ENCODE data around the gene CNR2.

Gene CNR2

GRCh38 chr1:23910553-23911246 lies 2.5 kb downstream of the CNR2 start:
- TF ChIP-seq, protein P1, sequence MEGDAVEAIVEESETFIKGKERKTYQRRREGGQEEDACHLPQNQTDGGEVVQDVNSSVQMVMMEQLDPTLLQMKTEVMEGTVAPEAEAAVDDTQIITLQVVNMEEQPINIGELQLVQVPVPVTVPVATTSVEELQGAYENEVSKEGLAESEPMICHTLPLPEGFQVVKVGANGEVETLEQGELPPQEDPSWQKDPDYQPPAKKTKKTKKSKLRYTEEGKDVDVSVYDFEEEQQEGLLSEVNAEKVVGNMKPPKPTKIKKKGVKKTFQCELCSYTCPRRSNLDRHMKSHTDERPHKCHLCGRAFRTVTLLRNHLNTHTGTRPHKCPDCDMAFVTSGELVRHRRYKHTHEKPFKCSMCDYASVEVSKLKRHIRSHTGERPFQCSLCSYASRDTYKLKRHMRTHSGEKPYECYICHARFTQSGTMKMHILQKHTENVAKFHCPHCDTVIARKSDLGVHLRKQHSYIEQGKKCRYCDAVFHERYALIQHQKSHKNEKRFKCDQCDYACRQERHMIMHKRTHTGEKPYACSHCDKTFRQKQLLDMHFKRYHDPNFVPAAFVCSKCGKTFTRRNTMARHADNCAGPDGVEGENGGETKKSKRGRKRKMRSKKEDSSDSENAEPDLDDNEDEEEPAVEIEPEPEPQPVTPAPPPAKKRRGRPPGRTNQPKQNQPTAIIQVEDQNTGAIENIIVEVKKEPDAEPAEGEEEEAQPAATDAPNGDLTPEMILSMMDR (IDR thresholded peaks at IDR 0.05), result no peak

GRCh38 chr1:23910144-23910543 lies 3.0 kb downstream of the CNR2 start:
- TF ChIP-seq, protein P1 (IDR thresholded peaks at IDR 0.05), result no peak

DNA sequence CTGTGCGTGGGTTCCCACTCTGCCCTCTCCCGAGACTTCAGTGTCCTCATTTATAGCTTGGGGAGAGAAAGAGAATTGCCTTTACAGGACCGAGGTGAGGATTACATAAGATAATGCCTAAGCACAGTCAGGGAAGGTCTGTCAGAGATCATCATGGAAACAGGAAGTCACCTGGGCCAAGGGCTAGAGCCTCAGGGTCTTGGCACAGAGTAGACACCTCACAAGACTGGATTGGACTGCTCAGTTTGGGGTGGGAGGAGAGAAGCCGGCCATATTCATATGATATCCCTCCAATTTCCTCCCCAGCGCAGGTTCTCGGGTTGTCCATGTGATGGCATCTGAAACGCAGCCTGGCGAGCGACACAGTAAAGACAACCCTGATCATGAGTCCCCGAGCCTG lies 3.8 kb downstream of the CNR2 start:
- TF ChIP-seq, protein P1 (IDR thresholded peaks at IDR 0.05), result no peak

DNA sequence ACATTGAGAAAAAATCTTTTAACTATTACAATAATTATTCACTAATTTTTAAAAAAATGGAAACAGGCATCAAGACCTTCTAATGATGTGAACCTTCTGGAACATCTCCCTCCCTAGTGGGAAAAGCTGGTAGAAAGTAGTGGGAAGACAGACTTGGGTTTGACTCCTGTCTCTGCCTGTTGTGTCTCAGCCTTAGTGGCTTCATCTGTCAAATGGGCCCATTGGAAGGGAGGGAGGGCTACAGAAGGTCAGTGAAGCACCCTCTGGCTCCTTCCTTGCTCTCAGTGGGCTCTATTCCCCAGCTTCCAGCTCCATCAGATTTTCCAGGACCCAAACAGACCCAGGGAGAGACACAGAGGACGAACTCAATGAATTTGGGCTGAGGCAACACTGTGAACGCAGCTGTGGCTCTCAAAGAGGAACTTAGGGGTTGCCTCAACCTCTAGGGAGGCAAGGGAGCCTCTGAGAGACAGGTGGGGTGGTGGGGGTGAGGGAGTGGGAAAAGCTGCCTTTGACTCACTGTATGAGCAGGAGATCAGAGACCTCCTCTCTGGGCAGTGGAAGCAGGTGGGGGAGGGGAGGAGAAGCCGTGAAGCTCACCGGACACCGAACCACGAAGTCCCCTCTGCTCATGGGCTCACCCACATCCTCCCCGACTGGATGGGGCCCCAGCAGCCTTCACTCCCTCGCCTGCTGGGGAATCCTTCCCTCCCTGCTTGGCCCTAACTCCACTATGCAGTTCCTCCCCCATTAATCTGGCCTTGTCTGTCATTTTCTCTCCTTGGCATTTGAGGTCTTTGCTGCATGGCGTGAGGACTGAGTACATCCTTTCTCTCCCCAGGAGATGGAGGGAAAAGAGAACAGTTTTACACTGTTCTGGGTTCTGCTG lies 4.5 kb downstream of the CNR2 start:
- TF ChIP-seq, protein P1 (IDR thresholded peaks at IDR 0.05), result no peak

DNA sequence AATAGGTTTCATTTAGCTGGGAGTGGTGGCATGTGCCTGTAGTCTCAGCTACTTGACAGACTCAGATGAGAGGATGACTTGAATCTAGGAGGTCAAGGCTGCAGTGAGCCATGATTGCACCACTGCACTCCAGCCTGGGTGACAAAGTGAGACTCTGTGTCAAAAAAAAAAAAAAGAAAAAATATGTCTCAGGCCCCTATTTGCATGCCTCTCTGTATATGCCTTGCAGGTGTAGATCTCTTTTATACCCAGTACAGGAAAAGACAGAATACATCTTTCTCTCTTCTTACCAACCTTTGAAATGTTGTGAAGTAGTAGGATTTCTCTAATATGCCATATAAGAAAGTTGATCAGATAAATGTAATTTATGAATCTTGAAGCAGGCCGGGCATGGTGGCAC lies 6.4 kb downstream of the CNR2 start:
- TF ChIP-seq, protein P1 (IDR thresholded peaks at IDR 0.05), result no peak

DNA sequence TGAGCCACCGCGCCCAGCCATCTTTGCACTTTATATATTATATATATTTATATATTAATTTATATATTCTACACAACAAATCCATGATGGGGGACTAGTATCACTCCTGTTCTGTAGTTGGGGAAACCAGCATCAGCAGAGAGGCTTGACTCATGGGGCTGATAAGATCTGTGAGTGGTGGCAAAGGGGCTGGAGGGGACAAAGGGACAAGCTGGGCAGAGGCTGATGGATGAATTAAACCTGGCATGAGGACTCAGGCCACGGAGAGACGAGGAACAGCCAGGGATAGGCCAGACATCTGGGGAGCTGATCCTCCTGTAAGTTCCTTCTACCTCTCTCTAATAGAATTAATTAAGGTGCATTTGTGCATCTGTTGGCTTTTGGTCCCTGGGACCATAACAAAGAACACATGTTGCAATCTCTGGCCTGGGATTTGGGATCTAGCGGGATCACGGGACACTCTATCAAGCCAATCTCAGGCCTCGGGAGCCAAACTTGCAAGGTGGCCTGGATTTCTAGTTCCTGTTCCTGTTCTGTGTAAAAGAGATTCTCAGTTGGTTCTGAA lies 7.6 kb downstream of the CNR2 start:
- TF ChIP-seq, protein P1 (IDR thresholded peaks at IDR 0.05), result no peak

DNA sequence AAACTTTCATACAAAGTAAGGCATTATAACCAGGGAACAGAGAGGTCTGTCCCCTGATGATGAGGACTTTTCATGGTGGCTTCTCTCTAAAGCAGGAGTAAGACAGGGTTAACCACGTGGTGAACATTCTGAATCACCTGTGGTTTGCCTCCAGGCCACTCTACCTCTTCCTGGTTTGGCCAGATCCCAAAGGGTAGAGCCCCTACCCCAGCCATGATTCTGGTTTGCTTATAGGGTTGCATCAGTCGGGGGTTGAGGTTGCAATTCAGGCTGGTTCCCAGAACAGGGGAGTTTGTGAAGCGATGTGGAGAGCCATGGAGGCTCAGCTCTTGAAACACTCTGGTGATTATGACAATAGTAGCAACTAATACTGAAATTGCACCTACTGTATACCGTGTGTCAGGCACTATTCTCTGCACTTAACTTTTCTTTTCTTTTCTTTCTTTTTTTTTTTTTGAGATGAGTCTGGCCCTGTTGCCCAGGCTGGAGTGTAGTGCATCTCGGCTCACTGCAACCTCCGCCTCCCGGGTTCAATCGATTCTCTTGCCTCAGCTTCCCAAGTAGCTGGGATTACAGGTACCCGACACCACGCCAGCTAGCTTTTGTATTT lies 8.3 kb downstream of the CNR2 start:
- TF ChIP-seq, protein P1 (IDR thresholded peaks at IDR 0.05), result no peak

Data from LNCAP (cell line).